ENCODE measurements around the gene HOXB13. TPM values are rescaled to one million over a fixed set of nuclear protein-coding genes. Genes with fewer than 3 reads are reported as not detected.

Gene HOXB13
- polyA plus RNA-seq, 1 of the 3 experiments (the other 2 are of a cell fraction) = not detected

- Histone ChIP-seq H3K4me3 (ENCODE audit: low read depth in 2 of 2, low read length in 1 of 2) (no peak overlapping the region), H3F3A (replicated peaks; ENCODE audit: insufficient read depth) (no peaks in the 10 kb centered on the region), H3K79me2 (ENCODE audit: insufficient read depth) (no peaks in the 10 kb centered on the region), H3K4me1 (ENCODE audit: control insufficient read depth in 1 of 2, insufficient read depth in 2 of 2, low read depth in 1 of 2, low read length in 1 of 2) (no peaks in the 10 kb centered on the region), H4K20me1 (ENCODE audit: insufficient read depth) (no peaks in the 10 kb centered on the region), H3K27me3 (ENCODE audit: insufficient read depth) (peaks cover 98% of the 10 kb centered on the region), H3K9ac (no peak overlapping the region), H3K4me2 (no peak overlapping the region), H3K27ac (ENCODE audit: low read depth in 2 of 2, low read length in 1 of 2) (no peak overlapping the region), H3K9me3 (no peaks in the 10 kb centered on the region), H3K9me2 (no peaks in the 10 kb centered on the region), H3K36me3 (replicated peaks in 1 of 2; ENCODE audit: control insufficient read depth in 1 of 2, insufficient read depth in 2 of 2, low read length in 1 of 2) (no peaks in the 10 kb centered on the region), H2AFZ (ENCODE audit: low read depth) (no peak overlapping the region)
- DNase-seq = no peak
- POLR2A ChIA-PET = interaction anchor here (0.6 kb wide), 1 partner anchor 12 kb away, joined by 4 read pairs; no protein-coding TSS in a partner anchor
- TF ChIP-seq ZBTB33 (IDR thresholded peaks at IDR 0.05; ENCODE audit: borderline replicate concordance, low read depth) (no peak), FOSL2 (IDR thresholded peaks at IDR 0.05; ENCODE audit: borderline replicate concordance, low read depth) (no peak), USF2 (IDR thresholded peaks at IDR 0.05; ENCODE audit: borderline replicate concordance, low read depth, low read length) (no peak), TCF12 (IDR thresholded peaks at IDR 0.05) (no peak), ELF1 (IDR thresholded peaks at IDR 0.05) (no peak), YY1 (IDR thresholded peaks at IDR 0.05; ENCODE audit: low read depth) (no peak), RCOR1 (IDR thresholded peaks at IDR 0.05; ENCODE audit: low read length) (no peak), GATA2 (CRISPR knock-in tag; IDR thresholded peaks at IDR 0.05) (no peak)
- TF ChIP-seq, protein P1, sequence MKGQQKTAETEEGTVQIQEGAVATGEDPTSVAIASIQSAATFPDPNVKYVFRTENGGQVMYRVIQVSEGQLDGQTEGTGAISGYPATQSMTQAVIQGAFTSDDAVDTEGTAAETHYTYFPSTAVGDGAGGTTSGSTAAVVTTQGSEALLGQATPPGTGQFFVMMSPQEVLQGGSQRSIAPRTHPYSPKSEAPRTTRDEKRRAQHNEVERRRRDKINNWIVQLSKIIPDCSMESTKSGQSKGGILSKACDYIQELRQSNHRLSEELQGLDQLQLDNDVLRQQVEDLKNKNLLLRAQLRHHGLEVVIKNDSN (IDR thresholded peaks at IDR 0.05; ENCODE audit: borderline replicate concordance, low read depth) = no peak
- TF ChIP-seq, protein P2, sequence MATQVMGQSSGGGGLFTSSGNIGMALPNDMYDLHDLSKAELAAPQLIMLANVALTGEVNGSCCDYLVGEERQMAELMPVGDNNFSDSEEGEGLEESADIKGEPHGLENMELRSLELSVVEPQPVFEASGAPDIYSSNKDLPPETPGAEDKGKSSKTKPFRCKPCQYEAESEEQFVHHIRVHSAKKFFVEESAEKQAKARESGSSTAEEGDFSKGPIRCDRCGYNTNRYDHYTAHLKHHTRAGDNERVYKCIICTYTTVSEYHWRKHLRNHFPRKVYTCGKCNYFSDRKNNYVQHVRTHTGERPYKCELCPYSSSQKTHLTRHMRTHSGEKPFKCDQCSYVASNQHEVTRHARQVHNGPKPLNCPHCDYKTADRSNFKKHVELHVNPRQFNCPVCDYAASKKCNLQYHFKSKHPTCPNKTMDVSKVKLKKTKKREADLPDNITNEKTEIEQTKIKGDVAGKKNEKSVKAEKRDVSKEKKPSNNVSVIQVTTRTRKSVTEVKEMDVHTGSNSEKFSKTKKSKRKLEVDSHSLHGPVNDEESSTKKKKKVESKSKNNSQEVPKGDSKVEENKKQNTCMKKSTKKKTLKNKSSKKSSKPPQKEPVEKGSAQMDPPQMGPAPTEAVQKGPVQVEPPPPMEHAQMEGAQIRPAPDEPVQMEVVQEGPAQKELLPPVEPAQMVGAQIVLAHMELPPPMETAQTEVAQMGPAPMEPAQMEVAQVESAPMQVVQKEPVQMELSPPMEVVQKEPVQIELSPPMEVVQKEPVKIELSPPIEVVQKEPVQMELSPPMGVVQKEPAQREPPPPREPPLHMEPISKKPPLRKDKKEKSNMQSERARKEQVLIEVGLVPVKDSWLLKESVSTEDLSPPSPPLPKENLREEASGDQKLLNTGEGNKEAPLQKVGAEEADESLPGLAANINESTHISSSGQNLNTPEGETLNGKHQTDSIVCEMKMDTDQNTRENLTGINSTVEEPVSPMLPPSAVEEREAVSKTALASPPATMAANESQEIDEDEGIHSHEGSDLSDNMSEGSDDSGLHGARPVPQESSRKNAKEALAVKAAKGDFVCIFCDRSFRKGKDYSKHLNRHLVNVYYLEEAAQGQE (IDR thresholded peaks at IDR 0.05; ENCODE audit: low read depth, low read length) = no peak
- TF ChIP-seq, protein P3, sequence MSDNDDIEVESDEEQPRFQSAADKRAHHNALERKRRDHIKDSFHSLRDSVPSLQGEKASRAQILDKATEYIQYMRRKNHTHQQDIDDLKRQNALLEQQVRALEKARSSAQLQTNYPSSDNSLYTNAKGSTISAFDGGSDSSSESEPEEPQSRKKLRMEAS (IDR thresholded peaks at IDR 0.05; ENCODE audit: low read depth) = no peak
- TF ChIP-seq, protein P4, sequence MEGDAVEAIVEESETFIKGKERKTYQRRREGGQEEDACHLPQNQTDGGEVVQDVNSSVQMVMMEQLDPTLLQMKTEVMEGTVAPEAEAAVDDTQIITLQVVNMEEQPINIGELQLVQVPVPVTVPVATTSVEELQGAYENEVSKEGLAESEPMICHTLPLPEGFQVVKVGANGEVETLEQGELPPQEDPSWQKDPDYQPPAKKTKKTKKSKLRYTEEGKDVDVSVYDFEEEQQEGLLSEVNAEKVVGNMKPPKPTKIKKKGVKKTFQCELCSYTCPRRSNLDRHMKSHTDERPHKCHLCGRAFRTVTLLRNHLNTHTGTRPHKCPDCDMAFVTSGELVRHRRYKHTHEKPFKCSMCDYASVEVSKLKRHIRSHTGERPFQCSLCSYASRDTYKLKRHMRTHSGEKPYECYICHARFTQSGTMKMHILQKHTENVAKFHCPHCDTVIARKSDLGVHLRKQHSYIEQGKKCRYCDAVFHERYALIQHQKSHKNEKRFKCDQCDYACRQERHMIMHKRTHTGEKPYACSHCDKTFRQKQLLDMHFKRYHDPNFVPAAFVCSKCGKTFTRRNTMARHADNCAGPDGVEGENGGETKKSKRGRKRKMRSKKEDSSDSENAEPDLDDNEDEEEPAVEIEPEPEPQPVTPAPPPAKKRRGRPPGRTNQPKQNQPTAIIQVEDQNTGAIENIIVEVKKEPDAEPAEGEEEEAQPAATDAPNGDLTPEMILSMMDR (IDR thresholded peaks at IDR 0.05) = no peak
- CTCF ChIA-PET = interaction anchor here (0.6 to 9.7 kb wide), 4 partner anchors 10 to 266 kb away, joined by 3 to 113 read pairs (median 64); no protein-coding TSS in a partner anchor
- 18% methylated on average over 1 of the region's 1 CpG for WGBS (ENCODE audit: low lambda C conversion rate)
Measured at GRCh38 chr17:48681609-48682008, 46.9 kb downstream of the HOXB13 start.

Measured in SK-N-SH (cell line).